ENCODE results near the gene RASGRF1.
A peak's percentile ranks its signal among the peaks of the same experiment; 100 is the strongest.

Gene RASGRF1

GRCh38 chr15:79129235-79129634 is 38.7 kb upstream of the RASGRF1 start:
- H3K4me3 ChIP-seq (ENCODE audit: control insufficient read depth in 1 of 7, extremely low read depth in 1 of 7, insufficient read depth in 4 of 7, low read depth in 2 of 7, low read length in 6 of 7), result no peak overlapping the region
- WGBS (ENCODE audit: insufficient coverage), result 90% methylated on average over 3 of the region's 3 CpGs
- no peaks in the 10 kb centered on the region for H3K36me3 ChIP-seq (ENCODE audit: control insufficient read depth in 4 of 4, insufficient read depth in 4 of 4, low read length in 3 of 4)
- ChIA-PET CTCF (no interaction called here), POLR2A (no interaction called here)
- H3K27ac ChIP-seq (ENCODE audit: insufficient read depth in 1 of 2, low read depth in 1 of 2, low read length in 2 of 2, poor library complexity in 1 of 2, severe bottlenecking in 2 of 2), result no peak overlapping the region
- DNase-seq, result peak in 1 of 3 donors; percentile 1
- peaks cover 0 to 10% (median 5%) of the 10 kb centered on the region in 5 experiments for H3K27me3 ChIP-seq (replicated peaks in 2 of 5; ENCODE audit: control insufficient read depth in 4 of 5, insufficient read depth in 5 of 5, low read length in 4 of 5)
- H3K4me1 ChIP-seq (ENCODE audit: control extremely low read depth in 1 of 4, control insufficient read depth in 4 of 4, insufficient read depth in 4 of 4, low read length in 3 of 4), result no peaks in the 10 kb centered on the region
- peaks cover 0 to 12% (median 2%) of the 10 kb centered on the region in 5 experiments for H3K9me3 ChIP-seq (ENCODE audit: control extremely low read depth in 1 of 5, control insufficient read depth in 4 of 5, insufficient read depth in 2 of 5, low read depth in 1 of 5, low read length in 4 of 5)

- no peaks in the 10 kb centered on the region for H3K4me1 ChIP-seq (ENCODE audit: control extremely low read depth in 1 of 4, control insufficient read depth in 4 of 4, insufficient read depth in 4 of 4, low read length in 3 of 4)
- DNase-seq, result no peak
- no peak overlapping the region for H3K27ac ChIP-seq (ENCODE audit: insufficient read depth in 1 of 2, low read depth in 1 of 2, low read length in 2 of 2, poor library complexity in 1 of 2, severe bottlenecking in 2 of 2)
- H3K27me3 ChIP-seq (replicated peaks in 2 of 5; ENCODE audit: control insufficient read depth in 4 of 5, insufficient read depth in 5 of 5, low read length in 4 of 5), result peaks cover 0 to 10% (median 5%) of the 10 kb centered on the region in 5 experiments
- no peaks in the 10 kb centered on the region for H3K36me3 ChIP-seq (ENCODE audit: control insufficient read depth in 4 of 4, insufficient read depth in 4 of 4, low read length in 3 of 4)
- POLR2A ChIA-PET, result no interaction called here
- peaks cover 0 to 12% (median 2%) of the 10 kb centered on the region in 5 experiments for H3K9me3 ChIP-seq (ENCODE audit: control extremely low read depth in 1 of 5, control insufficient read depth in 4 of 5, insufficient read depth in 2 of 5, low read depth in 1 of 5, low read length in 4 of 5)
- no peak overlapping the region for H3K4me3 ChIP-seq (ENCODE audit: control insufficient read depth in 1 of 7, extremely low read depth in 1 of 7, insufficient read depth in 4 of 7, low read depth in 2 of 7, low read length in 6 of 7)
- WGBS (ENCODE audit: insufficient coverage), result 90% methylated on average over 3 of the region's 3 CpGs
- CTCF ChIA-PET, result interaction anchor here (0.5 to 1.1 kb wide), 3 partner anchors 56 to 1371 kb away, joined by 3 to 4 read pairs (median 4); no protein-coding TSS in a partner anchor
Measured at GRCh38 chr15:79128556-79128955, 38.0 kb upstream of the RASGRF1 start.

GRCh38 chr15:79124388-79124787 is 33.8 kb upstream of the RASGRF1 start:
- ChIA-PET CTCF (no interaction called here), POLR2A (no interaction called here)
- H3K27ac ChIP-seq (ENCODE audit: insufficient read depth in 1 of 2, low read depth in 1 of 2, low read length in 2 of 2, poor library complexity in 1 of 2, severe bottlenecking in 2 of 2), result no peak overlapping the region
- H3K36me3 ChIP-seq (ENCODE audit: control insufficient read depth in 4 of 4, insufficient read depth in 4 of 4, low read length in 3 of 4), result no peaks in the 10 kb centered on the region
- H3K9me3 ChIP-seq (ENCODE audit: control extremely low read depth in 1 of 5, control insufficient read depth in 4 of 5, insufficient read depth in 2 of 5, low read depth in 1 of 5, low read length in 4 of 5), result peaks cover 0 to 5% (median 0%) of the 10 kb centered on the region in 5 experiments
- no peak overlapping the region for H3K4me3 ChIP-seq (ENCODE audit: control insufficient read depth in 1 of 7, extremely low read depth in 1 of 7, insufficient read depth in 4 of 7, low read depth in 2 of 7, low read length in 6 of 7)
- H3K27me3 ChIP-seq (replicated peaks in 2 of 5; ENCODE audit: control insufficient read depth in 4 of 5, insufficient read depth in 5 of 5, low read length in 4 of 5), result peaks cover 0 to 7% (median 2%) of the 10 kb centered on the region in 5 experiments
- no peak for DNase-seq
- H3K4me1 ChIP-seq (ENCODE audit: control extremely low read depth in 1 of 4, control insufficient read depth in 4 of 4, insufficient read depth in 4 of 4, low read length in 3 of 4), result no peaks in the 10 kb centered on the region
- 57% methylated on average over 3 of the region's 3 CpGs for WGBS (ENCODE audit: insufficient coverage)

- CTCF ChIA-PET, result no interaction called here
- Histone ChIP-seq H3K9me3 (ENCODE audit: control extremely low read depth in 1 of 5, control insufficient read depth in 4 of 5, insufficient read depth in 2 of 5, low read depth in 1 of 5, low read length in 4 of 5) (no peaks in the 10 kb centered on the region), H3K27ac (ENCODE audit: insufficient read depth in 1 of 2, low read depth in 1 of 2, low read length in 2 of 2, poor library complexity in 1 of 2, severe bottlenecking in 2 of 2) (no peak overlapping the region), H3K4me3 (ENCODE audit: control insufficient read depth in 1 of 7, extremely low read depth in 1 of 7, insufficient read depth in 4 of 7, low read depth in 2 of 7, low read length in 6 of 7) (no peak overlapping the region), H3K36me3 (ENCODE audit: control insufficient read depth in 4 of 4, insufficient read depth in 4 of 4, low read length in 3 of 4) (no peaks in the 10 kb centered on the region), H3K27me3 (replicated peaks in 2 of 5; ENCODE audit: control insufficient read depth in 4 of 5, insufficient read depth in 5 of 5, low read length in 4 of 5) (peaks cover 0 to 7% (median 4%) of the 10 kb centered on the region in 5 experiments), H3K4me1 (ENCODE audit: control extremely low read depth in 1 of 4, control insufficient read depth in 4 of 4, insufficient read depth in 4 of 4, low read length in 3 of 4) (no peaks in the 10 kb centered on the region)
- 97% methylated on average over 6 of the region's 12 CpGs for WGBS (ENCODE audit: insufficient coverage)
- POLR2A ChIA-PET, result no interaction called here
- no peak for DNase-seq
Measured at GRCh38 chr15:79122991-79123390, 32.4 kb upstream of the RASGRF1 start.

GRCh38 chr15:79122391-79122790 is 31.8 kb upstream of the RASGRF1 start:
- CTCF ChIA-PET, result no interaction called here
- 92% methylated on average over 4 of the region's 5 CpGs for WGBS (ENCODE audit: insufficient coverage)

GRCh38 chr15:79121571-79121970 is 31.0 kb upstream of the RASGRF1 start:
- Histone ChIP-seq H3K27me3 (replicated peaks in 2 of 5; ENCODE audit: control insufficient read depth in 4 of 5, insufficient read depth in 5 of 5, low read length in 4 of 5) (peaks cover 0 to 11% (median 2%) of the 10 kb centered on the region in 5 experiments), H3K9me3 (ENCODE audit: control extremely low read depth in 1 of 5, control insufficient read depth in 4 of 5, insufficient read depth in 2 of 5, low read depth in 1 of 5, low read length in 4 of 5) (no peaks in the 10 kb centered on the region), H3K27ac (ENCODE audit: insufficient read depth in 1 of 2, low read depth in 1 of 2, low read length in 2 of 2, poor library complexity in 1 of 2, severe bottlenecking in 2 of 2) (no peak overlapping the region), H3K36me3 (ENCODE audit: control insufficient read depth in 4 of 4, insufficient read depth in 4 of 4, low read length in 3 of 4) (no peaks in the 10 kb centered on the region), H3K4me1 (ENCODE audit: control extremely low read depth in 1 of 4, control insufficient read depth in 4 of 4, insufficient read depth in 4 of 4, low read length in 3 of 4) (no peaks in the 10 kb centered on the region), H3K4me3 (ENCODE audit: control insufficient read depth in 1 of 7, extremely low read depth in 1 of 7, insufficient read depth in 4 of 7, low read depth in 2 of 7, low read length in 6 of 7) (no peak overlapping the region)
- CTCF ChIA-PET, result no interaction called here
- POLR2A ChIA-PET, result no interaction called here
- 94% methylated on average over 5 of the region's 7 CpGs for WGBS (ENCODE audit: insufficient coverage)
- DNase-seq, result no peak

More at GRCh38 chr15:79122391-79122790, 31.8 kb upstream of the RASGRF1 start:
- no peak for DNase-seq
- no peaks in the 10 kb centered on the region for H3K4me1 ChIP-seq (ENCODE audit: control extremely low read depth in 1 of 4, control insufficient read depth in 4 of 4, insufficient read depth in 4 of 4, low read length in 3 of 4)
- peaks cover 0 to 7% (median 4%) of the 10 kb centered on the region in 5 experiments for H3K27me3 ChIP-seq (replicated peaks in 2 of 5; ENCODE audit: control insufficient read depth in 4 of 5, insufficient read depth in 5 of 5, low read length in 4 of 5)
- no peak overlapping the region for H3K4me3 ChIP-seq (ENCODE audit: control insufficient read depth in 1 of 7, extremely low read depth in 1 of 7, insufficient read depth in 4 of 7, low read depth in 2 of 7, low read length in 6 of 7)
- POLR2A ChIA-PET, result no interaction called here
- H3K9me3 ChIP-seq (ENCODE audit: control extremely low read depth in 1 of 5, control insufficient read depth in 4 of 5, insufficient read depth in 2 of 5, low read depth in 1 of 5, low read length in 4 of 5), result no peaks in the 10 kb centered on the region
- no peaks in the 10 kb centered on the region for H3K36me3 ChIP-seq (ENCODE audit: control insufficient read depth in 4 of 4, insufficient read depth in 4 of 4, low read length in 3 of 4)
- H3K27ac ChIP-seq (ENCODE audit: insufficient read depth in 1 of 2, low read depth in 1 of 2, low read length in 2 of 2, poor library complexity in 1 of 2, severe bottlenecking in 2 of 2), result no peak overlapping the region

- H3K4me1 ChIP-seq (ENCODE audit: control extremely low read depth in 1 of 4, control insufficient read depth in 4 of 4, insufficient read depth in 4 of 4, low read length in 3 of 4), result no peaks in the 10 kb centered on the region
- H3K4me3 ChIP-seq (ENCODE audit: control insufficient read depth in 1 of 7, extremely low read depth in 1 of 7, insufficient read depth in 4 of 7, low read depth in 2 of 7, low read length in 6 of 7), result no peak overlapping the region
- no peak overlapping the region for H3K27ac ChIP-seq (ENCODE audit: insufficient read depth in 1 of 2, low read depth in 1 of 2, low read length in 2 of 2, poor library complexity in 1 of 2, severe bottlenecking in 2 of 2)
- H3K27me3 ChIP-seq (replicated peaks in 2 of 5; ENCODE audit: control insufficient read depth in 4 of 5, insufficient read depth in 5 of 5, low read length in 4 of 5), result peaks cover 0 to 11% (median 4%) of the 10 kb centered on the region in 5 experiments
- WGBS (ENCODE audit: insufficient coverage), result 100% methylated on average over 2 of the region's 3 CpGs
- DNase-seq, result no peak
- ChIA-PET CTCF (interaction anchor here (1.3 kb wide), 1 partner anchor 9 kb away, joined by 3 read pairs; no protein-coding TSS in a partner anchor), POLR2A (no interaction called here)
- H3K36me3 ChIP-seq (ENCODE audit: control insufficient read depth in 4 of 4, insufficient read depth in 4 of 4, low read length in 3 of 4), result no peaks in the 10 kb centered on the region
- peaks cover 0 to 5% (median 0%) of the 10 kb centered on the region in 5 experiments for H3K9me3 ChIP-seq (ENCODE audit: control extremely low read depth in 1 of 5, control insufficient read depth in 4 of 5, insufficient read depth in 2 of 5, low read depth in 1 of 5, low read length in 4 of 5)
Measured at GRCh38 chr15:79117442-79118204, 27.0 kb upstream of the RASGRF1 start.
